OCI-M1 (cell line): ENCODE measurements around the gene SUGCT.
"Not testable (repeated sequence)": the region's sequence is repeated elsewhere in the genome, so short reads cannot be mapped to it uniquely, and the experiment has no call there.

Experiments used
- DNase-seq: peaks from one replicate; lab custom pipeline; 2025; lab: John Stamatoyannopoulos, UW

The SUGCT gene

DNA sequence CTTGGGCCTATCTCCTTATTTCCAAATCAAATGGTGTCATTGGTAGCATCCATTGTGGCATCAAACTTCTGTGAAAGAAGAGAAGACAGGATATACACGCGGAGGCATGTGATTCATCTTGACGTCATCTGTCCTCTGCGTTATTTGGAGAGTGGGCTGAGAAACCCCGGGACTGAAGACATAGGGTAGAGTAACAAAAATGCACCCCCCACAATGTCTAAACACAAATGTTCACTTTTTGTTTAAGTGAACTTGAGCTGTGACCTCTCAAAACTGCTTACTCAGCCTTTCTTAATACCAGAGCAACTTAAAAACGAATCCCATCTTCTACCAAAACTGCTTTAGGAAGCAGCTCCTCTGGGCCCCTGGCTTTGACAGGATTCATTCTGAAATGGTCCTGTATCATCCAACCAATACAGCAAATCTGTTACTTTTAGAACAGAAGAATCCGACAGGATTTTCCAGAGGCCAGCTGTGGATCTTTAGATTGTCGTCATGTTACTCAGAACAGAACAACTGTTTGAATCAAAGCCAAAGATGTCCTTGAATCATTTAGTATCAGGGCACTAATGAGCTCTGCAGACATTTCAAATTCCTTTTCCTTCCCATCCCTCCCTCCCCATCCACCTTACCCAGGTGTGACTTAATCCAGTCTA is 438.1 kb downstream of the SUGCT start:
- DNase-seq = no peak

DNA sequence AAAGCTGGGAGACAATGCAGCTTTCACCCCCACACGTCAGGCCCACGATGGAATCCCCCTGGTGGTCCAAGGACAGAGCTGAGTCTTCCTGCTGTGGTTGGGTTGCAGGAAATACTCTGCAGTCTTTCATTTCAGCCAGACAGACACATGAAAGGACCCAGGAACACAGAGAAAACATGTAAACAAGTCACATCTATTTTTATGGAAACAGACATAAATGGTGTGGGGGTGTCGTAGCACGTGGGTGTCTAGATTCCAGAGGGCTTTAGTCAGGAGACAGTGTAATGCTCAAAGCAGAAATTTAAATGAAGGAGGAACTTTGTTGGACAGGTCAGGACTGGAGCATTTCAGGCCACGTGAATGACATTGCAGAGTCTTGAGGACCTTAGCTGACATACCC is 444.6 kb downstream of the SUGCT start:
- DNase-seq = no peak

- DNase-seq = no peak
Measured at GRCh38 chr7:40580776-40581175, 446.0 kb downstream of the SUGCT start.

GRCh38 chr7:40582539-40582938 is 447.7 kb downstream of the SUGCT start:
- no peak for DNase-seq

DNA sequence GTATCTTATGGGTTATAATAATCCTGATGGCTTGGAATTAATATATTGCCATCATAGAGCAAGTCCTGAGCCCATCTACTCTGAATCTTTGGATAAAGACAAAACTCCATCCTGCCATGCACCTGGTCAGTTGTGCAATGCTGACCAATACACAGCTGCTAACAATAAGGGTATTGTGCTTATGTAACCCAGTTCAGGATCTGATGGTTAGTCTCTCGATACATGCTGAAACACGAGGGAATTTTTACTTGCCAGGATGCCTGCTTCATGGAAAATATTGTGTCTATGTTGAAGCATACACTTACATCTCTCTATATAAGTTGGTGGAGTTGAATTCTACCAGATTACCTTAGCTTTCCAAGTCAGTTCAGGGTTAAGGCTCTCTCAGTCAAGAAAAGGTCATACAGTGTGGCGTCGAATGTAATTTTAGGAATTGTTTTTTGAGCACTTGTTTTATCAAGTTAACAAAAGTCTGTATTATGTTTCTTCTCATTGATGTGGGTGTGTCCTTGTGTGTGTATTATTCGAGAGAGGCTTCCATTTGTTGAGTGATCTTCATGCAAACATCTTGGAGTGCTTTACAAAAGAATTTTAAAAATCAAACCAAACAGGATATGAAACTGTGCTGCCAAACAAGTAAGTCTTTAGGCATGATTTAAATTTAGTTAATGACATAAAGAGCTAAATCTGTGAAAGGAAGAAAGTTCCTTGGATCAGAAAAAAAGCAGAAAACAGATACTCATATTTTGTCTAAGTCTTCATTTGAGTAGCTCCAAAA is 449.1 kb downstream of the SUGCT start:
- DNase-seq = no peak

DNA sequence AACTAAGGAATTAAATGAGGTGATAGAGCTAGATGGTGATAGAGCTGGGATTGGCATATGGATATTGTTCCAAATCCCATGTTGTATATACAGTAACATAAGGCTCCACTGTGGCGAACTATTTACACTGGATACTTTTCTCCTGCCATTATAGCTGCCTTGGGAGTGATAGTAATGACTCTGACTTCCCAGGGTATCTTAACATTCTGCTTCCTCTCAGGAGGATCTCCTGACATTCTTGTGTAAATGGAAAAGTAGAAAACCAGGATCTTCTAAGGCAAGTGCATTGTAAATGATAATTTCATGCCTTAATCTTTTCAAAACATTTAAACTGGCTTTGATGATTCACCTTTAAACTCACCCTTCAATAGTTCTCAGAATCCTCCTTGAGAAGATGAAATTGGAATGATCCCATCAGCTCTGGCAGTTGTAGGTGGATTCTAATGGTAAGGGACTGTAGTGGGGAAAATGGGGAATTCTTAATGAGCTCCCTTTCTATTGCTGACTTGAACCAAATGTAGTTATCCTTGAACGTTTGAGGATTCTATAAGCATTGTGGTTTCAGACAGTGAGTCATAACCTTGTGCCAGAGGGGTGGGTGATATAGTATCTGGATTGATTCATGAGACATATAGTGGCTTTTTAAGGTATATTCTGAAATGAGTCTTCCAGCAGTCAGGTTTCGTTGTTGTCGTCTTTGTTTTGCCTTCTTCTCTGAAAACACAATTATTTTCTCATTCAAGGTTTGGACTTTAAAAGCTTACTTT is 450.0 kb downstream of the SUGCT start:
- peak; percentile 46 for DNase-seq

DNA sequence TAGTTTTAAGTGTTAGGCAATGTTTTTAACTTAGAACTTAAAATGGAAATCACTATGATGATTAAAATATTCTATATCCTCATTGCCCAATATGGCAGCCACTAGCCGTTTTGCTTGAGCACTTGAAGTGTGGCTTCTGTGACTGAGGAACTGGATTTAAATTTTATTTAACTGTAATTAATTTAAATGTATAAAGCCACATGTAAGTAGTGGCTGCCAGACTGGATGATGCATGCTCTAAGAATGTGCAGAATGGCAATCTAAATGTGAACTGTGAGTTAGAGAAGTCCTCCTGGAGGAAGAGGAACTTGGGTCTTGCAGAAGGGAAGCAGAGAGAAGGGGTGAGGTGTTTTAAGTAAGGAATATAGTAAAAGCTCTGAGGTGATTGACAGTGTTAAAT is 451.4 kb downstream of the SUGCT start:
- peak; percentile 4 for DNase-seq

DNA sequence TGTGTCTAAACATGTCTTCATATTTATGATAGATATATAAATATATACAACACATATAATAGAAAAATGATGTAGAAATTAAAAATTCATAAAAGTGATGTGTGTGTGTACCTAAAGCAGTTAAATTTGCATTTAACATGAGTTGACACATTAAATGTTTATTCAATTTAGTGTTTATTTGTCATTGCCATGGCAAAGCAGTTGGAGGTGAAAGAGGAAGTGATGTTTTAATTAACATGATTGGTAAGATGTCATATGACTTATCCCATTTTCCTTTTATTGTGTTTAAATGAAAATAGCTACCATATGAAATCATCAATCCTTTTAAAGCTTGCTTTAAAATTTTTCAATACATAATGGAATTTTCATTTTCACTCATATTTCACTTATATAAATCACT is 452.6 kb downstream of the SUGCT start:
- no peak for DNase-seq

DNA sequence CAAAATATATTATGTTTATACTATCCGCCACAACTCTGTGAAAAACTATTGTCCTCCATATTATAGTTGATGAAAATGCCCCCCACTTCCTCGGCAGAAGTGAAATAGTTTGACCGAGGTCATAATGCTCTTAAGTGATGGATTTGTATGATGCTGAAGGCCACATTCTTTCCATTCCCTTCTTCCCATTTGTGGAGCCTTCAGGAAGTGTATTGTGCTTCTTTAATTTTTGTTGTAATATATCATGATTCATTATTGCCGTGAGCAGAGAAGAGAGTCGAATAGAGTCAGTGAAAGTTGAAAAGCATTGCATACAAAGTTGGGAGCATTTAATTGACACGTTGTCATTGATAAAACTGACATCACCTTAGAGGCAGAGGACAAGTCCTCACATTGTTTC is 460.3 kb downstream of the SUGCT start:
- no peak for DNase-seq

DNA sequence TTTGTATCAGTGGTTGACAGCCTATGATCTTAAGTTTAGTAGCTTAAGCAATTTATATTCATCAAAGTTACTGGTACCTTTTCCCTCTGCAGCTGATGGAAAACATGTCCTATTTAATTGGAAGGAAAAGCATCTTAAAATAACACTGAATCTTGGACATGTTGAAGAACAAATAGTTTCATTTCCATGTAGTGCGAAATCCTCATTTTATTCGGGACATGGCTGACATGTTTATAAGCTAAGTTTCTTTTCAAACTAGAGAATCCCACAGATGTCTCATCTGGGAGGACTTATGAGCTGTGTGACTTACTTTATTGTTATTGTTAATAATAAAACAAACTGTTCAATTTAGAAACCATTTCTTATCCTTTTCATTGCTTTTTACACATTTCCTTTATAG is 461.0 kb downstream of the SUGCT start:
- DNase-seq = no peak

- no peak for DNase-seq
Measured at GRCh38 chr7:40597517-40597916, 462.7 kb downstream of the SUGCT start.

- DNase-seq = no peak
Measured at GRCh38 chr7:40598915-40599314, 464.1 kb downstream of the SUGCT start.

DNA sequence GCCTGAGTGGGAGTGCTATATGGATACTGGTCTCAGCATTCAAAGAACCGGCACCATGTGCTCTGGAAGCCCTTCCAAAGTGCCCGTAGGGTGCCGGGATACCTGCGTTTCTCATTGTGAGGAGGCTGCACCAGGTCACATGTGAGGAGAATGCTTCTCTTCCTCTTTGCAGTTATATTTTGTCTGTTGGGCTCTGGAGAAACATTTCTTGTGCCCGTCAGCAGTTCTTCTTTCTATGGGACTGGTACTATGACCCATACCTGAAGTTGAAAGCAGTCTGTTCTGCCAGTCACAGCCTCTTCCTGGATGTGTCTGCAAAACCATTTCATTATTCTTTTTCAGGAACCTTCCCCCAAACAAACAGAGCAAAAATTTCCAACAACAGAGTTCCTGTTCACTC is 465.0 kb downstream of the SUGCT start:
- DNase-seq = no peak

- DNase-seq = not testable (repeated sequence)
Measured at GRCh38 chr7:40602351-40602750, 467.5 kb downstream of the SUGCT start.

GRCh38 chr7:40604601-40605438 is 470.0 kb downstream of the SUGCT start:
- DNase-seq = peak; percentile 70

GRCh38 chr7:40608321-40609075 is 473.7 kb downstream of the SUGCT start:
- no peak for DNase-seq

DNA sequence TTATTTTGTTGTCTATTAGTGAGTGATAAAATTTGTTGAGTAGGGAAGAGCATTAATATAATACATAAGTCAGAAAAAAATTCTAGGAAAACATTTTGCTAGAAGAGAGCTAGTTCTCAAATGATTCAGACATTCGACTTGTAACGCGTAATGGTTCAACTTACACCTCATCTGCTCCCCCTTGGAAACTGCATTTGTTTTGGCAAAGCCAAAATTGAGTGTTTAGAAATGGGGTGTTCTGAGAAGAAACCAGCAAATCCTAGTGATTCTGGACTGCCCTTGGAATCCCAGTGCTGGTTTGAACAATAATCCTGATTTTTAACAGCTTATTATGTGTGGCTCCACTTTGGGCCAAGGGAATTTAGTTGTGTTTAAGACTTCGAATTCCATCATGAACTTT is 475.7 kb downstream of the SUGCT start:
- DNase-seq = no peak

GRCh38 chr7:40611095-40611871 is 476.5 kb downstream of the SUGCT start:
- DNase-seq = no peak

DNA sequence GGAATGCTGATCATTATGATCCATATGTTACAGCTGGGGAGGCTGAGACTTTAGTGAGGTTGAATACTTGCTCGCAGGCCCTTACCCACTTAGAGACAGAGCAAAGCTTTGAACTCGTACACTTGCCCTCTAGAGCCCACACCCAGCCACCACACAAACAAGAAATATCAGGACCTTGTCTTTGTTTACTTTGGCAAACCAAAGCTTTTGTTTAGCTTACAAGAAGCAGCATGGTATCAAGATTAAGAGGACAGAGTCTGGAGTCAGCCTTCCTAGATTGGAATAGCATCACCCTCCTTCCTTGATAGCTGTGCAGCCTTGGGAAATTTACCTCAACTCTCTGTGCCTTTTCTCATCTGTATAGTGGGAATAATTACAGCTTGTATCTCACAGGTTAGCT is 477.5 kb downstream of the SUGCT start:
- no peak for DNase-seq

DNA sequence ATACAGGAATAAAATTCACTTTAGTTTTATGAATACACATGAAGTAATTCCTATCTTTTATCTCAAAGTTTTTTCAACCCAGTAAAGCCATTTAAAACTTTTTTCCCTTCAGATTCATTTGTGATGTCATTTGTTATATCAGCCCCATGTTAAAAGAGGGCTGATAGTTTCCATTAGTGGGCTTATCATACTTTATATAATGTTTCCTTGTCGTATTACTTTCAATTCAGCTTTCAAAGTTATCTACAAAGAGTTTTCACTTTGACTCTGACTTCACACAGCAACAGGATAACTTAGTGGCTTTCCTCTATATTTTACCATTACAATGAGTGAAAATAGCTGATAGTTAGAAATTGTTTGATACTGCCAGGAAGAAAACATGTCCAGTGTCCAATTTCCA is 484.8 kb downstream of the SUGCT start:
- no peak for DNase-seq

DNA sequence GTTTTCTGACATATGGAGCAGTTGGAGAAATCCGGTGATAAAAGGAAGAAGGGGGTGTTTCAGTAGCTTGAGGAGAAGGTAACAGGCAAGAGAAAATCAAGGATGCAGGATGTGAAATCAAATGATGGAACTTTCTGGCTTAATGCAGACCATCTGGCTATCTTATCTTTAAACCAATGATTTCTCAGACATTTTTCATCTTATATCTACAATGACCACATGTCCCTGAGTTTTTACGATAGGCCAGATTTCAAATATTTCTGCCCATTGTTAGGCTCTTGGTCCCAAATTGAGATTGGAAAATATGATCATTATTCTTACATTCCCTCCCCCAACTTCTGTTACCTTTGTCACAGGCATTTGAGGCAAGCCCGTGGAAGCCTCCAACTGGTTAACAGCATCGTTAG is 486.8 kb downstream of the SUGCT start:
- DNase-seq = no peak
